Measurements from ENCODE around the gene OR6J1. TPM values are rescaled to one million over a fixed set of nuclear protein-coding genes. Genes with fewer than 3 reads are reported as not detected.

The OR6J1 gene
- total and polyA plus RNA-seq, 2 of the 8 experiments (the other 6 are each of a cell fraction or from before 2014, with no cell fraction given) = not detected

GRCh38 chr14:22653012-22653621, 9.0 kb upstream of the OR6J1 start (continued):
- TF ChIP-seq CHD1 (IDR thresholded peaks at IDR 0.05; ENCODE audit: low read depth, low read length) (no peak), TCF12 (IDR thresholded peaks at IDR 0.05; ENCODE audit: low read depth, low read length) (no peak), POLR2AphosphoS5 (IDR thresholded peaks at IDR 0.05; ENCODE audit: low read depth, low read length) (no peak), RXRA (IDR thresholded peaks at IDR 0.05; ENCODE audit: insufficient read depth, low read depth, low read length) (no peak), E2F6 (IDR thresholded peaks at IDR 0.05) (no peak), ASH2L (IDR thresholded peaks at IDR 0.05; ENCODE audit: low read length) (no peak), HDAC6 (IDR thresholded peaks at IDR 0.05; ENCODE audit: low read depth, low read length) (no peak), POLR2A (IDR thresholded peaks at IDR 0.05; ENCODE audit: control extremely low read depth in 1 of 2, low read depth in 2 of 2, low read length in 2 of 2) (no peak), SIX5 (IDR thresholded peaks at IDR 0.05; ENCODE audit: low read depth, low read length) (no peak), YY1 (IDR thresholded peaks at IDR 0.05; ENCODE audit: low read depth, low read length) (no peak), CHD2 (IDR thresholded peaks at IDR 0.05; ENCODE audit: low read length) (no peak), JUN (IDR thresholded peaks at IDR 0.05; ENCODE audit: low read depth, low read length) (no peak), RAD21 (IDR thresholded peaks at IDR 0.05 in 1 of 2, conservative IDR thresholded peaks at IDR 0.05 in 1 of 2; ENCODE audit: low read depth in 2 of 2, low read length in 2 of 2) (peak; percentile 87), RNF2 (IDR thresholded peaks at IDR 0.05; ENCODE audit: borderline replicate concordance, low read depth, low read length, missing control alignments, poor library complexity, severe bottlenecking) (no peak), CEBPB (IDR thresholded peaks at IDR 0.05; ENCODE audit: low read depth, low read length) (no peak)
